OCI-LY7 (cell line): ENCODE results near the gene NTRK3. TPM values are rescaled to one million over a fixed set of nuclear protein-coding genes. Genes with fewer than 3 reads are reported as not detected.

ENCODE experiments used
- BruUV-seq: library from RNA; stranded (reverse); fragments of 400-500 nt; replicated peaks from 2 replicates; lab custom pipeline; 2021; lab: Mats Ljungman, UMichigan
- CTCF ChIA-PET: fragments of 300-600 bp; sonication (Branson Sonifier 250); formaldehyde crosslinking; loops from one replicate; lab custom pipeline; 2022; ENCODE audit warnings: antibody characterized with exemption; ENCODE audit not compliant: unreplicated experiment; lab: Charles Lee
- POLR2A ChIA-PET: fragments of 300-600 bp; sonication (Branson Sonifier 250); formaldehyde crosslinking; loops from one replicate; lab custom pipeline; 2022; ENCODE audit warnings: antibody characterized with exemption; lab: Charles Lee
- DNase-seq: peaks from one replicate; pipeline ENCODE4 v3.0.0-alpha.2; 2015; ENCODE audit warnings: low spot score
- H2AFZ ChIP-seq: fragments of 200-600 bp; sonication (generic), shearing (Covaris generic); 2 replicates; pipeline ENCODE4 v1.6.1; 2014; ENCODE audit warnings: mild to moderate bottlenecking, antibody characterized with exemption, low read length, moderate library complexity
- H3K27ac ChIP-seq: fragments of 200-600 bp; sonication (generic); 2 replicates; pipeline ENCODE4 v1.5.1; 2014; ENCODE audit warnings: mixed run types, low read depth, mild to moderate bottlenecking, moderate library complexity, low read length, inconsistent platforms; ENCODE audit not compliant: poor library complexity, severe bottlenecking
- H3K36me3 ChIP-seq: fragments of 200-600 bp; sonication (generic); 2 replicates; pipeline ENCODE4 v1.6.1; 2014; ENCODE audit warnings: mild to moderate bottlenecking, antibody characterized with exemption, low read length, moderate library complexity, mixed read lengths; ENCODE audit not compliant: insufficient read depth
- H3K4me1 ChIP-seq: fragments of 200-600 bp; sonication (generic); 2 replicates; pipeline ENCODE4 v1.5.1; 2014; ENCODE audit warnings: mild to moderate bottlenecking, low read length; ENCODE audit not compliant: insufficient read depth, poor library complexity, severe bottlenecking
- H3K4me2 ChIP-seq: fragments of 200-600 bp; sonication (generic); 2 replicates; pipeline ENCODE4 v1.6.1; 2014; ENCODE audit warnings: mild to moderate bottlenecking, low read length
- H3K4me3 ChIP-seq: fragments of 200-600 bp; sonication (generic); 2 replicates; pipeline ENCODE4 v1.5.1; 2014; ENCODE audit warnings: mild to moderate bottlenecking, low read depth, low read length; ENCODE audit not compliant: poor library complexity, severe bottlenecking
- H3K79me2 ChIP-seq: fragments of 200-600 bp; sonication (generic); 2 replicates; pipeline ENCODE4 v1.6.1; 2016; ENCODE audit warnings: low read depth, mild to moderate bottlenecking, low read length, moderate library complexity, mixed read lengths; ENCODE audit not compliant: insufficient read depth
- H3K9me2 ChIP-seq: fragments of 200-600 bp; sonication (generic); 2 replicates; pipeline ENCODE4 v1.6.1; 2016; ENCODE audit warnings: mild to moderate bottlenecking, low read length, mixed read lengths; ENCODE audit not compliant: insufficient read depth
- H3K9me3 ChIP-seq: fragments of 200-600 bp; sonication (generic); 2 replicates; pipeline ENCODE4 v1.6.1; 2014; ENCODE audit warnings: mild to moderate bottlenecking, mixed run types, low read length, mixed read lengths
- H4K20me1 ChIP-seq: fragments of 200-600 bp; sonication (generic); 2 replicates; pipeline ENCODE4 v1.6.1; 2014; ENCODE audit warnings: mild to moderate bottlenecking, antibody characterized with exemption, low read length, moderate library complexity, mixed read lengths; ENCODE audit not compliant: insufficient read depth
- EZH2phosphoT487 ChIP-seq: fragments of 200-600 bp; sonication (generic); IDR thresholded peaks from 2 replicates; pipeline ENCODE4 v1.6.1; 2018; ENCODE audit warnings: low read depth, borderline replicate concordance, mild to moderate bottlenecking, mixed run types, antibody characterized with exemption, low read length, moderate library complexity, mixed read lengths
- intact Hi-C: fragments of 100-400 bp; cut with micrococcal nuclease; formaldehyde crosslinking; loops from one replicate; pipeline ENCODE4 v1.10.0; 2022; ENCODE audit not compliant: unreplicated experiment
- total RNA-seq, 2 experiments: library from RNA; depleted of rRNA in 1 of 2; stranded (reverse); fragments of >200 nt in 1 of 2; shearing (Covaris generic) in 1 of 2; gene quantifications; 2 replicates each; pipeline ENCODE4 v1.2.3, GENCODE V29; 2014 to 2022
- TF ChIP-seq, protein P1 (sequence below): fragments of 200-600 bp; sonication (generic); conservative IDR thresholded peaks from 2 replicates; pipeline ENCODE4 v1.5.1; 2014; ENCODE audit warnings: mild to moderate bottlenecking, antibody characterized with exemption, low read length, moderate library complexity, mixed read lengths

The NTRK3 gene
- total RNA-seq, 2 experiments from 2014 or later, result 0.50 to 2.5 TPM

DNA sequence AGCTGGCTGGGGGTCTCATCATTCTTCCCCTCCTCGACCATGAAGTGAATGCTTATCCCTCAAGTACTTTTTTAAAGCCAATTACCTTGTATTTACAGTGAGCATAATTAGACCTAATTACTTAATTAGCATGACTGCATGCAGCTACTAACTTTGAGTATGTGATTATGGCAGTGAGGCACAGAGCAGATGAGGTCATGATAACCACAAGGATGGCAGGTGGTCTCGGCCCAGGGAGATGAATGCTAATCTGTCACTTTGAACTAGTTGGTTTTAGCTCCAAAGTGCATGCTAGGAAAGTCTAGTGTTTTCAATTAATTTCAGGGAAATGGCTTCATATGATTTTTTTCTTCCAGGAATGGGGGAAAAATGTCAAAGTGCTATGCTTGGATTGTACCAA, 233.8 kb downstream of the NTRK3 start:
- H3K4me2 ChIP-seq, result no peak overlapping the region
- H3K79me2 ChIP-seq, result no peaks in the 10 kb centered on the region
- ChIA-PET CTCF (no interaction called here), POLR2A (no interaction called here)
- H3K4me1 ChIP-seq, result no peaks in the 10 kb centered on the region
- DNase-seq, result no peak
- no peak overlapping the region for H2AFZ ChIP-seq
- TF ChIP-seq, protein P1, sequence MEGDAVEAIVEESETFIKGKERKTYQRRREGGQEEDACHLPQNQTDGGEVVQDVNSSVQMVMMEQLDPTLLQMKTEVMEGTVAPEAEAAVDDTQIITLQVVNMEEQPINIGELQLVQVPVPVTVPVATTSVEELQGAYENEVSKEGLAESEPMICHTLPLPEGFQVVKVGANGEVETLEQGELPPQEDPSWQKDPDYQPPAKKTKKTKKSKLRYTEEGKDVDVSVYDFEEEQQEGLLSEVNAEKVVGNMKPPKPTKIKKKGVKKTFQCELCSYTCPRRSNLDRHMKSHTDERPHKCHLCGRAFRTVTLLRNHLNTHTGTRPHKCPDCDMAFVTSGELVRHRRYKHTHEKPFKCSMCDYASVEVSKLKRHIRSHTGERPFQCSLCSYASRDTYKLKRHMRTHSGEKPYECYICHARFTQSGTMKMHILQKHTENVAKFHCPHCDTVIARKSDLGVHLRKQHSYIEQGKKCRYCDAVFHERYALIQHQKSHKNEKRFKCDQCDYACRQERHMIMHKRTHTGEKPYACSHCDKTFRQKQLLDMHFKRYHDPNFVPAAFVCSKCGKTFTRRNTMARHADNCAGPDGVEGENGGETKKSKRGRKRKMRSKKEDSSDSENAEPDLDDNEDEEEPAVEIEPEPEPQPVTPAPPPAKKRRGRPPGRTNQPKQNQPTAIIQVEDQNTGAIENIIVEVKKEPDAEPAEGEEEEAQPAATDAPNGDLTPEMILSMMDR, result no peak
- TF ChIP-seq EZH2phosphoT487, result no peak
- H3K9me2 ChIP-seq, result no peaks in the 10 kb centered on the region
- no peak overlapping the region for H3K4me3 ChIP-seq
- no TSS peak for BruUV-seq
- H4K20me1 ChIP-seq, result no peaks in the 10 kb centered on the region
- H3K36me3 ChIP-seq, result no peaks in the 10 kb centered on the region
- no peak overlapping the region for H3K27ac ChIP-seq
- intact Hi-C loops, result no loop called here
- no peaks in the 10 kb centered on the region for H3K9me3 ChIP-seq

DNA sequence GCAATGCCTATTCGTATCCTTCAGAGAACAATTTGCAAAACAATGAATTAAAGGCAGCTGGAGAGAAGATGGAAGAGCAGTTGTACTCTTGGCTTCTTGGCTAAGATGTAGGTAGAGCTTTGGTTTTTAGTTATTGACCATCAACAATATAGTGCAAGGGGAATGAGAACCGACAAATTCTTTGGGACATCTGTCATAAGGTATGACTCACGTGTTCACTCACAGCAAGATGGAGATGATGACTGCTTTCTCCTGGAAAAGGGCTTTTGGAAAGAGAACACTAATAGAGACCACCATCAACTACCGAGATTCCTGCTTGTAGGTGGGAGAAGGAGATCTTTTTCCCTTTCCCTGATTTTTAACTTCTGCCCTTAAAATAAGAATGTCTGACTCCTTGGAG, 234.9 kb downstream of the NTRK3 start:
- H3K27ac ChIP-seq, result no peak overlapping the region
- no peak overlapping the region for H2AFZ ChIP-seq
- POLR2A ChIA-PET, result interaction anchor here (1.0 kb wide), 1 partner anchor 13 kb away, joined by 3 read pairs; no protein-coding TSS in a partner anchor
- DNase-seq, result no peak
- CTCF ChIA-PET, result no interaction called here
- no peak overlapping the region for H3K4me2 ChIP-seq
- no peaks in the 10 kb centered on the region for H4K20me1 ChIP-seq
- no peaks in the 10 kb centered on the region for H3K36me3 ChIP-seq
- H3K9me2 ChIP-seq, result no peaks in the 10 kb centered on the region
- H3K9me3 ChIP-seq, result no peaks in the 10 kb centered on the region
- no peaks in the 10 kb centered on the region for H3K4me1 ChIP-seq
- no TSS peak for BruUV-seq
- H3K79me2 ChIP-seq, result no peaks in the 10 kb centered on the region
- no peak overlapping the region for H3K4me3 ChIP-seq
- no peak for TF ChIP-seq EZH2phosphoT487
- TF ChIP-seq, protein P1, result no peak
- intact Hi-C loops, result no loop called here

DNA sequence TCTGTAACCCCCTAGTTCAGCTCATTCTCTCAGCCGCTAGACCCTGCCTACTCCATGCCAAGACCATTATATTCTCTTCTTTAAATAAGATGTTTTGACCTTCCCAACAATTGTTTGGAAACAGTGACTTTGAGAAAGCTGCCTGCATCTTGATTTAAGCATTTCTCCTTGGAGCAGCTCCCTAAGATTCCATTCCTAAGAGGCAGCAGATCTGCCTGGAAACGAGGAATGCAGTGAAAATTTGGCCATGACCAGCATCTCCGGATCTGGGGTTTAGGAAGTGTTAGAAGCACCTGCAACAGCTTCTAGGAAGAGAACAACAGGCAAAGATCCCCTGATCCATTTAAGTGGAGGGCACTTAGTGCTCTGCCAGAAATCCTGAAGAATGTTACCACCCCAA, 235.7 kb downstream of the NTRK3 start:
- Histone ChIP-seq H3K36me3 (no peaks in the 10 kb centered on the region), H3K27ac (no peak overlapping the region), H2AFZ (no peak overlapping the region), H3K9me2 (no peaks in the 10 kb centered on the region), H3K4me1 (no peaks in the 10 kb centered on the region), H3K9me3 (no peaks in the 10 kb centered on the region), H3K4me3 (no peak overlapping the region), H3K79me2 (no peaks in the 10 kb centered on the region), H3K4me2 (no peak overlapping the region), H4K20me1 (no peaks in the 10 kb centered on the region)
- DNase-seq, result no peak
- ChIA-PET POLR2A (interaction anchor here (0.7 to 1.0 kb wide), 2 partner anchors 12 to 498 kb away, joined by 3 read pairs; no protein-coding TSS in a partner anchor), CTCF (no interaction called here)
- intact Hi-C loops, result no loop called here
- TF ChIP-seq, protein P1, result no peak
- TF ChIP-seq EZH2phosphoT487, result no peak
- no TSS peak for BruUV-seq
